ENCODE data around the gene DPP10.
A peak's percentile ranks its signal among the peaks of the same experiment; 100 is the strongest.
"Not testable (repeated sequence)": the region's sequence is repeated elsewhere in the genome, so short reads cannot be mapped to it uniquely, and the experiment has no call there.

DPP10 gene

DNA sequence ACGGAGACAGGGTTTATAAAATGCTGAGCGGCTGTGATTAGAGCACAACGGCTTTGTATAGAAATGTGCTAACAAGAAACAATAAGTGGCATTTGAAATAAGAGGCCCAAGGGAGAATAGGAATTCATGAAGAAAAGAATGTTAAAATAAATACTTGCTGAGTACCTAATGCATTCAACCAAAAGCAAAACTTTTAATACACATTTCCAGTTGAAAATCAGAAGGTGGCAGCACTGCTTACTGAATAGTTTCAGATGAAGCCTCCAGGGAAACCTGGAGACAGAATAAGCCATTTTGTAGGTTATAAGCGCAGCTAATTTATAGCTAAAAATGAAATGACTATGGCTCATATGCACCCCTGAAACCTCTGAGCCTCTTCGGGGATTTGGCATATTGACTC is 286.6 kb downstream of the DPP10 start:
- peak; percentile 45 for DNase-seq

DNA sequence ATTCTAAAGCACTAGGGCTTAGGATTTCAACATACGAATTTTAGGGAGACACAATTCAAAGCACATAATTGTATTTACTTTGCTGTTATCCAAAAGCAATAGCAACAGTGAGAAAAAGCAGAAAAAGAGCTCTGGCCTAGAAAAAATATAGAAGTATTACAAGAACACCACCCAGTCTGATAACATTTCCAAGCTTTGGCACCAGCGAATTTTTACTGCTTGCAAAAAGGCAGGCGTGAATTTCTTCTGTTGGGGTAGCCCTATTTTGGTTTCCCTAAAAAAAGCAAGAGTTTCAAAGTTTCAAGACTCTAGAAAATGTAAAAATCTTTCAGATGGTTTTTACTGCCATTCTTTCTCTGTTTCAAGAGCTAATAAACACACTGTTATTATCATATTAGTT is 292.7 kb downstream of the DPP10 start:
- DNase-seq, result no peak

DNA sequence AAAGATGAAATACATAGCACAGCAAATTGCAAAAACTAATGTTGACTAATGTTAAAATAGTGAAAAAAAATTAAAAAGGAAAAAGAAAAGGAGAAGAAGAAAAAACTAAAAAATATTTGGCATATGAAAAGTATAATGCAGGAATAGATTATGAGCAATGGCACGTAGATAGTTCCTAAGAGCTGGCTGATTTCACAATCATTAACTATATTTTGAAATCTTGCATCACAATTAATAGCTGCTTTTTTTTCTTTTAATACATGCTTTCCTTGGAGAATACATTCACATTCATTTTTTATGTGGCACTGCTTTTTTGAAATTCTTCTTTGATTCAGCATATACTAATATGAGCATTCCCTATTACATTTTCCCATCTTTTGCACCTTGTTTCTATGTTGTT is 299.8 kb downstream of the DPP10 start:
- DNase-seq, result no peak

DNA sequence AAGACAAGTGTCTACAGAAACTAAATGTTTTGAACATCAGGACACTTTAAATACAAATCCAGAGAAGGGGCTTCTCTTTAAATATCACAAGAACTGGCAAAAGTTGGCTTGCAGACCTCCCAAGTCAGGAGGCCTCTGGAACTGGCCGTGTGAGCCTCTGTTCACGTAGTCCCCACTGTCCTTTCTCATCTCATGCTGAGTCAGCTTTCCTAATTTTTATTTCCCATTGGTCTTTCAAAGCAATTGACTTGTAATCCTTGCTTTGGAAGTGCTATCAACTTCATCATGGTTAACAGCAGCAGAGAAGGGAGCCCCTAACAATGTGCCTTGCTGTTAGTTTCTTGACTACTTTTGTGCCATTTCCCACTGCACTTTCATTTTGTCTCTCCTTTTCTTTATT is 303.3 kb downstream of the DPP10 start:
- no peak for DNase-seq

DNA sequence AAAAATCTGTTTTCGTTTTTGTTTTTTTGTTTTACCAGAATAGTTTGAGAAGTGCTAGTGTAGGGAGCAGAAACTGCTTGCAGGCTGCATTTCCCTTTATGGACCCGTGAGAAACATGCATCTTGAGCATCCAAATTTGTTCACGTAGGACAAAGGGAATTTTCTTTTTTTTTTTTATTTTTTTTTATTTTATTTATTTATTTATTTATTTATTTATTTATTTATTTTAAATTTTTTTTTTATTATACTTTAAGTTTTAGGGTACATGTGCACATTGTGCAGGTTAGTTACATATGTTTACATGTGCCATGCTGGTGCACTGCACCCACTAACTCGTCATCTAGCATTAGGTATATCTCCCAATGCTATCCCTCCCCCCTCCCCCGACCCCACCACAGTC is 305.7 kb downstream of the DPP10 start:
- DNase-seq, result not testable (repeated sequence)

DNA sequence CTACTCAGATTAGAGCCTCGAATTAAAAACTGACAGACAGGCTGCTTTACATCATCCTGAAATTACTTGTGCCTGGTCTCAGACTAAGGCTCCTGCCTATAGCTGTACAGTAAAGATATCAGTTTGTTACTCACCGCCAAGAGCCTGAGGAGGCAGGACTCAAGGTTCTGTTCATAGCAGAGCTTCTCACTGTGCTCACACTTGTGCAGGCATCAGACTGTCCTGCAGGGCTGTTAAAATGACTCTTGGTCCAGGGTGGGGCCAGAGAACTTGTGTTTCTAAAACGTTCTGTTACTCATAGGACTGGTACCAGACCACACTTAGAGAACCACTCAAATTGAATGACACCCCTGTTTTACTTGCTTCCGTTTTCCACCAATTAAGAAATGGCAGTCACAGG is 310.0 kb downstream of the DPP10 start:
- no peak for DNase-seq

DNA sequence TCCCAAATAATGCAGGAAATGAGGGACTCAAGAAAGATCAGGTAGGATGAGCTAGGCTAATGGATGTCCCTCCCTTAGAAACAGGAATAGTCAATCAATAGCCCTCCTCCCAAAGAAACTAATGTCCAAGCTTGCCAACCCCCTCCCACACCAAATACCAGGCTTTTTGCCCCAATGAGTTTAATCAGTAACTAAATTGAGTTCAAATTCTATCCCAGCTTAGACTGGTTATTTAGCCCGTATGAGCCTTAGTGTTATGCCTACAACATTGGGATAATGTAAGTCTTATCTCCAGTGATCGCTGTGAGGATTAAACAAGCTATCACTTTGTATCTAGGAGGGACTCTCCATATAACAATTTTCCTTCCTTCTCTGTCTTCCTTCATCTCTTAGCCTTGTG is 310.7 kb downstream of the DPP10 start:
- DNase-seq, result no peak

DNA sequence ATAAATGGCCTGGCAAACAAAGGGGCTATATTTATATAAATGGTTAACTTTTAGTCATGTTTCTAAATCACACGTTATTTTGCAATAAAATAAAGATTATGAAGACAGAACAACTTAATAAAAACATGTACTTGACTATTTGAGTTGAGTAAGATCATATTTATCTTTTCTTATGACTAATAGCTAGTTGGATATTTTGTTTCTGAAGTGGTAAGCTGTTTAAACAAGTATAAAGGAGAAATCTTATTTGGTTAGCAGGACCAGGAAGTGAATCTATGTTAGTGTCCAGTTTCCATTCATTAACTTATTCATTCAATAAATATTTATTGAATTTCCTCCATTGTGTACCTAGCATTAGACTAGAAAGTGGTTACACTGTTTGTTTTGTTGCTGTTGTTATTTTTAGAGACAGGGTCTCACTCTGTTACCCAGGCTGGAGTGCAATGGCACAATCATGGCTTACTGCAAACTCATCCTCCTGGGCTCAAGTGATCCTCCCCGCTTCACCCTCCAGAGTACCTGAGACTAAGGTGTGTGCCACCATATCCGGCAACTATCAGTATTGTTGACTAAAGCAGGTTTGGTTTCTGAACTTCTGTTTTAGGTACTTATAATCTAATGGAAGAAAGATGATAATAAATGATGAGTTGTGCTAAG is 312.6 kb downstream of the DPP10 start:
- no peak for DNase-seq

DNA sequence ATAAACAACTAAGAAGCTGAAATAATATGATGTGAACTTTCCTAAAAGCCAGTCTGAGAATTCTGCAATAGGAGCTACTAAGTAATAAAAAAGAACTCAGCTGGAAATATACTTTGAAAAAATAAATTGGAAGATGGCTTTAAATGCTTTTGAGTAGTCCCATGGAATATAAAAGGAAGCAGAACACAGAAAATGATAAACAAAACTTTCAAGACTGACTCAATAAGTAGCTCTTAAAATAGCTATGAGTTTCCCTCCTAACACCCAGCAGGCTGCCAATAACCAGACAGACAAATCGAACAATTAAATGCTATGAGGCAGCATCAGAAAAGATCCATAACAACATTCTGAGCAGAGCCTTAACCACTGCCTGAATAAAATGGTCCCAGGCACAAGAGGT is 319.9 kb downstream of the DPP10 start:
- no peak for DNase-seq

DNA sequence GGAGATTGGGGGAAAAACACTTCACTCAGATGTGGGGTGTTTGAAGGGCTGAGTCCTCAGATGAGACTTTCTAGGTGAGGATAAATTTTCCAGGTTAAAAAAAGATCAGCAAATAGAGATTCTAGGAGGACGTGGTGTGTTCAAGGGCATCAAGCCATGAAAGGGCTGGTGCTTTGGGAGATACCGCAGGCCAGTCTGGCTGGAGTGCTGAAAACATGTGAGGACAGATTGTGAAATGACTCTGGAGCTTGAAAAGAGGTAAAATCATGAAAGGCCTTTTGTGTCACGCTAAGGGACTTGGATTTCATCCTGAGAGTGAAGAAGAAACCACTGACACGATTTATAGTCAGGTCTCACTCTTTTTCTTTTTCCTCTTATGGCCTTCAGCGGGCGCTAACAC is 320.5 kb downstream of the DPP10 start:
- DNase-seq, result no peak

DNA sequence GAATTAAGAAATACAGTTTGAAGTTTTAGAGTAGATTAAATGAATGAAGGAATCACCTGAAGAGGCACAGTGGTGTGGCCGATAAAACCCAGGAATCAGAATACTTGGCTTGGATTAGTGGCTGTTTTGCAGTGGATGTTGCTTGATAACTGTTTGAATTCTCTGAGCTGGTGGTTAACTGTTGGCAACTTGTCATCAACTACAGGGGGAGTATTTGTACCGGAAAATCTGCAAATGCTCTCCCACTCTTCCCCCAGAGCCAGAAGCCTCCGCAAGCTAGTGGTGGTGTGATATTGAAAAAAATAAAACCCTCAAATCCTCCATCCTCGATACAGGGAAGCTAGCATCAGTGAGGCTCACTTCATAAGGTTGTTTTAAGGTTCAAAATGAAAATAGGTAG is 326.7 kb downstream of the DPP10 start:
- no peak for DNase-seq

DNA sequence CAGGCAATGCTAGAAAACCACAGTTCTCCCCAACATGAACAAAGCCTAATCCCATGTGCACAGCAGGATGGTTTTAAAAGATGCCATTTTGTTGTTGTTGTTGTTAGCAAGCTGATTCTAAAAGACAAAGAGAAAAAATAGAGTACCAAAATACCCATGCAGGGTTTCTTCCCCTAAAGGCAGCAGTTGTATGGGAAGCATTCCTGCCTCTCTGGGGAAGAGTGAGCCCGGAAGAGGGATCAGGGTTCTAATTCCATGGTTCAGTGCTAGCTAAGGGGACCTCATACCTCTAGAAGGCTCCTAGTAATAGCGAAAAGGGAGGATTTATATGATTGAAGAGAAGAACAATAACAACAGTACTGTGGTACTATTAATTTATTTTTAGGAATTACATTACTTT is 327.6 kb downstream of the DPP10 start:
- no peak for DNase-seq

DNA sequence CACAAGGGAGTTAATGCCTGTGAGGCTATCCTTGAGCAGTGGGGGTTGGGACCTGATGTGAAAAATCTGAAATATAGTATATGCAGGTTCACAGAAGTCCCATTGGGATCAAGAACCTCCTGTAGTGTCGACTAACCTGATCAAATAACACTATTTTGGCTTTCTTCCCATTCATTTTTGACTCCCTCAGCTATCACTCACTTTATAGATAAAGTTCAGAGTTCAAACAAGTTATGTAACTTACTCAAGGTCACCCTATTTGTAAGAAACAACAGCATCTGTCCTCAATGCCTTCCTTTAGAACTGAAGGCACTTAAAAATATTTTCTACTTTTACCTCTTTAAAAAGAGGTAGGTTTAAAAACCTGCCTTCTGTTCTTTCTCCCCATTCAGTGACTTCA is 341.6 kb downstream of the DPP10 start:
- DNase-seq, result no peak

DNA sequence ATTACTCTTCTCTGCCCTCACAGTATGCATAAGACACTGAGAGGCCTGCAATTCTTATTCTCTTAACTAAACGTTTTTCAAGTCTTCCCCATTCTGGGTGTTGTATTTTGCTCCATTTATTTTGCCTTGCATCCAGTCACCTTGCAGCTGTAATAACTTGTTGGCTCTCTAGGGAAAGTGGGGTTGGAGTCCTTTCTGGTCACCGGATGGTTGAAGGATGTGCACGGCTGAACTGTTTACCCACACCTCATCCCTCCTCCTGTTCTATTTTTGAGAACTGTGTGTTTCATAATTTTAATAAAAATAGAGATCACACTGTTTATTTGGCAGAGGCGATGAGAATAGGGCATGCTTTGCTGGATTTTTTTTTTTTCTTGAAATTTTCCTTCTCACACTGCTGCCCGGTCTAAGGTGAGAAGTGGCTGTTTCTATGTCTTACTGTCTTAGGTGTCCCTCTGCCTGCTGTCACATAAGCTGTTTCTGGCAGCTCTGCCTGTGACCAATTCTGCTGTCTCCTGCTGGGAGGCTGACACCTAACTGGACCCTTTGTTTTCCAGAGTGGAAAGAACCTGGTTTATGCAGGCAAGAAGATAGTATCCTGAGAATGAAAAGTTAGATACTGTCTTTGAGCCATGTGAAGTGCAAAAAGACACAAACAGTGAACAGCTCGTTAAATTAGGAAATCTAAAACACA is 342.6 kb downstream of the DPP10 start:
- DNase-seq, result no peak

DNA sequence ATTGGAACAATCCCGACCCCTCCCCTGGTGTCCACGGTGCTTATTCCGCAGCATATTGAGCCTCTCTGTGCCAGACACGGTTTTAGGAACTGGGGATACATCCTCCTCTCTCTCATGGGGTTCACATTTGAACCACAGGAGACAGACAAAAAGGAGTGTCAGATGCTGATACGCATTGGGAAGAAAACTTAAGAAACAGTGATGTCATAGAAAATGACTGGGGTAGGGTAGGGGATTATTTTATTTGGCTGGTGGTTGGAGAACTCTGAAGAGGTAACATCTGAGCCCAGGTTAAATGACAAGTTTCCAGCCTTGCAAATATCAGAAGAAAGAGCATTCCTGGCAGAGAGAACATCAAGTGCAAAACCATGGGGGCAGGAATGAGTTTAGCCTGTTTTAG is 344.5 kb downstream of the DPP10 start:
- no peak for DNase-seq

DNA sequence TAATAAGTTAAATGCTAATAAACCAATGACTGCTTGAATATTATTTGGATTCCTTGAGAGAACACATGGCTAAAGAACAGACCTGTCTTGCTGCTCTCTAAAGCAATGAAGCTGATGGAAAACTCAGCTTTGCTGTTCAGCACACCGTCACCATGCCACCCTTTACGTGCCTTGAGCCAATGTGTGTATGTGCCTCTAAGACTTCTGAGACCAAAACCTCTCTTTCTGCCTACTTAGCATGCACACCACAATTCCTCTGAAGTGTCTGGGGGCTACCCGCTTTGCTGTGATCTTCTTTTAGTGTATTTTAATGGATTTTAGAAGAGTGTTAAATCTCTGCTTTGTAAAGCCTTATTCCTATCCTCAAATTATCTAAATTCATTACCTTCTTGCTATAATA is 345.0 kb downstream of the DPP10 start:
- DNase-seq, result no peak

DNA sequence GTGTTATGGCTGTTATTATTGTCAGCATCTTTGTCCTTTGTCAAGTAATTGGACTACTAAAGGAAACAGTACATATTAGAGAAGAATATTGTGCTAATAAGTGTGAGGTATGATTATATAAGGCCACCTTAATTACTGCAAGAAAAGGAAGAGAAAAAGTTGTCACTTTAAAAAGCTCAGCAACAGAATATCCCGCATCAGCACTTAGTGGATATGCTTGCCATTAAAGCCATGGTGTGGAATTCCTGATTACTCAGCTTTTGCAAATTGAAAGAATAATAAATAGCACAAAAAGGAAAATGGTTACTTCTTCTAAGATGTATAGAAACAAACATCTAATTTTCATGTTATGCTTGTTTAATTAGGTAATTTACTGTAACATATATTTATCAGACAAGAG is 347.5 kb downstream of the DPP10 start:
- DNase-seq, result no peak

DNA sequence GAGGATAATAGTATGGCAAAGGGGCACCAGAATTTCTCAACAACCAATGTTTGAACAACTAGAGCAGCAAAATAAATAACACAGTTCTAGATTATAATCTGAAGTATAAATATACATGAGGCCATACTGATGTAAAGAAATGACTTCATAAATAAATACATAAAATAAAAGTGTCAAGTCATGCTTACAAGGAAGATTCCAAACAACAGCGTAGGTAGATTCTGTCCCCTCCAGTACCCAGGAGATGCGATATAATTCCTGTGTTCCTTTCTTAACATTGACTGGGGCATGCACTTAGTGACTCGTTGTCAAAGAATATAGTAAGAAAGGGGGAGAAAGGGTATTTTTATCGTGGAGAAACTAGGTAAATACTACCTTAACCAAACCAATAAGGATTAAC is 355.1 kb downstream of the DPP10 start:
- no peak for DNase-seq

DNA sequence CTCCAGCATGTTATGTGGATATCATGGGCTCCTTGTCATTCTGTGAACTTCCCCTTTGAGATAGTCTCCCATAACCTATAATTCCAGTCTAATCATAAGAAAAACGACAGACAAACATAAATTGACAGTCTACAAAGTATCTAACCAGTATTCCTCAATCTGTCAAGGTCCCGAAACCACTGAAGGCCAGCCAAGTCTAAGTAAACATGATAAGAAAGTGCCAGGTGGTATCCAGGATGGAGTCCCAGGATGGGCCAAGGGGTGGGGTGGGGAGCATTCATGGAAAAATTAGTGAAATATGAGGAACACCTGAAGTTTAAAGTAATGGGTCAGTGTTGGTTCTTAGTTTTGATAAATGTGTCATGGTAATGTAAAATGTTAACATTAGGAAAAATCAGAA is 355.5 kb downstream of the DPP10 start:
- DNase-seq, result no peak

DNA sequence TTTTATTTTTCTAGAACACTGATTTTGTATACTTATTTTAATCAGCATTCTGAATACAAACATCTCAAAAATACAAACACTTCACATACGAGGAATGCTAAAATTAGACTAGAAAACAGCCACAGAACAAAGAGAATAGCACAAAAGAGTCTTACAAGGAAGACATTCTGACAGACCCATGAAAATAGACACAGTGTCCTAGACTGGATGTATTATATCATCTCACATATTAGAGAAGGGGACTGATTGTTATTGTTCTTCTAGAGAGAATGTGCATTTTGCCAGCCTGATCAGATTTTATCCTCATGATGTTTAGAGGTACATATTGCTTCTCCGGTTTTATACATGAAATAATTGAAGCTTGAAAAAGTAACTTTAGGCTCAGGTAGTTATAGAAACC is 357.9 kb downstream of the DPP10 start:
- DNase-seq, result no peak

DNA sequence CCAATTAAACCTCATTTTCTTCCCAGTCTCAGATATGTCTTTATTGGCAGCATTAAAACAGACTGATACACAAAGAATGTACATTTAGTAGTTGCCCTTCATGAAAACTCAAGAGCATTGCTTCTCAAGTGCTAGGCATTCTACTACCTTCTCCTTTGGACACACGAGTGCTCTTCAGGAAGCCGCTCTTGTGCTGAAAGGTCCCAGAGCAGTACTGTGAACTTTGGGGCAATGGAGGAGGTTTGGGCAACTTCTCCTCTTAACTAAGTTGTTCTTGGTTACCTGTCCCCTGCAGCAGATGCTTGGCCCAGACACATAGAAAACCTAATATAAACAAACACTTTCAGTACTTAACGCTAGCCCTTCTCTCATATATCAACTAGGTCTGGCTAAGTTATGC is 362.8 kb downstream of the DPP10 start:
- DNase-seq, result no peak

DNA sequence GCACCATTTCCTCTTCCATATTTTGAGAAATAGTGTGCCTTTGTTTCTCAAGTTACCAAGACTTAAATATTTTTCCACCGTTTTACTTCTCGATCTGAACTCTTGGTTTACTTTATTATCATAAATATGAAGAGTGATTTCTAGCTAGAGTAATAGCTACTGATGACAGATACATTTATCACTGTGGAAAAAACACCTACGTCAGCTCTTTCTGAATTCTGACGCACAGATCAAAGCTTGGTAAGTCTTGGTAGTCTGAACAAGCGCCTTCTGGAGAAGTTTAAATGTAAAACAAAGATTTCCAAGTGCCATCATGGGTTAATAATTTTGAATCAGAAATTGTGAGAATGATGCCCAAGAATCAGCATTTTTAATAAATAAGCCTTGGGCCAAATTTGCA is 367.7 kb downstream of the DPP10 start:
- DNase-seq, result no peak

DNA sequence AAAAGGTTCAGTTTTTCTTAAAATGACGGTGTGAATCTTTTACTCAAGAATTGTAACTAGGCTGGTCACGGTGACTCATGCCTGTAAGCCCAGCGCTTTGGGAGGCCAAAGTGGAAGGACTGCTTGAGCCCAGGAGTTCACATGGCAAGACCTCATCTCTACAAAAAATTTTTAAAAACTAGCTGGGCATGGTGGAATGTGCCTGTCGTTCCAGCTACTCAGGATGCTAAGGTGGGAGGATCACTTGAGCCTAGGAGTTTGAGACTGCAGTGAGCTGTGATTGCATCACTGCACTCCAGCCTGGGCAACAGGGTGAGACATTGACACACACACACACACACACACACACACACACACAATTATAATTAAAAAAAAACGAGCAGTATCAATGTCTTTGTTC is 369.8 kb downstream of the DPP10 start:
- no peak for DNase-seq

DNA sequence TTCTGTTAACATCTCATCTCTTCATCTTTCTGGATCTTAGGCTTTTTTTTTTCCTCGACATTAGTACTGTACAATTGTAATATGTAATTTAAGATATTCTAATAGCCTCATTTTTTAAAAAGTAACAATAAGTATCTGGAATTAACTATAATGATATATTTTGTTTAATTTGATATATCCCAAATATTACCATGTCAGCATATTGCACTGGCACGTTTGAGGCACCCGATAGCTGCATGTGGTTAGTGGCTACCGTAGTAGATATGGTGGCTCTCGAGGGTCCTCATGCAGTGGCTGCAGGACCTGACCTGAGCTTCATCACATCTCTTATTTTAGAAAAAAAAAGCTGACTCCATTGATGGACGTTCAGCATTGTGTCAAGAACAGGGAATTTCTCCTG is 371.9 kb downstream of the DPP10 start:
- no peak for DNase-seq

DNA sequence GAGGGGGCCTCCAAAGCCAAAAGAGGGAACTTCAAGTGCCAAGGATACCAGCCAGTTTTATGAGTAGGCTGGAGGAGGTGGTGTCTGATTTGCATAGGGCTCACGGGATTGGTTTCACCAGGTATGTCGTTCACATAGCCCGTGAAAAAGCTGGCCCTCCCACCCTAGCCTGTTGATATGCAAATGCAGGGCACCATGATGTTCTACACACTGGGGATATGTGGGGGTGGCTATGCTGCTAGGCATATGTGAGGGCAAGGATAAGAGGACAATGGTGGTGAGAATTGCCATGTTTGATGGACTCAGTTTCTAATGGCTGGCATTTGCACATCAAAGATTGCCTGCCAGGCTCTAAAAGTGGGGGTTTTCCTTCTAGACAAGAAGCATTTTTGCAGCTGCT is 378.6 kb downstream of the DPP10 start:
- DNase-seq, result no peak
